Natural killer cell (primary cell): ENCODE measurements around the gene NCEH1. TPM values are rescaled to one million over a fixed set of nuclear protein-coding genes. Genes with fewer than 3 reads are reported as not detected.
"Not testable (repeated sequence)": the region's sequence is repeated elsewhere in the genome, so short reads cannot be mapped to it uniquely, and the experiment has no call there.

Experiments used
- ATAC-seq, 3 donors: fragments of 150-1000 bp in 2 of 3; fragments of 200-7000 bp in 1 of 3; cut with Tn5 transposase; 1 replicate in 1 of 3; 2 replicates in 2 of 3; pipeline ENCODE4 v1.10.0; 2021; ENCODE audit warnings: mild to moderate bottlenecking in 2 of 3, moderate library complexity in 2 of 3
- DNase-seq, 2 donors: peaks; one replicate each; pipeline versions ENCODE4 v3.0.0 to v3.0.0-alpha.2; 2013 to 2021; ENCODE audit warnings: mixed read lengths in 1 of 2
- H3K27ac ChIP-seq: one replicate; pipeline ENCODE4 v1.5.1; 2013; ENCODE audit warnings: mild to moderate bottlenecking, low read length
- H3K27me3 ChIP-seq: one replicate; pipeline ENCODE4 v1.6.1; 2013; ENCODE audit warnings: low read length; ENCODE audit not compliant: control insufficient read depth, insufficient read depth
- H3K36me3 ChIP-seq: one replicate; pipeline ENCODE4 v1.6.1; 2013; ENCODE audit warnings: low read length; ENCODE audit not compliant: control insufficient read depth, insufficient read depth
- H3K4me1 ChIP-seq: one replicate; pipeline ENCODE4 v1.6.1; 2013; ENCODE audit warnings: low read length; ENCODE audit not compliant: control insufficient read depth, insufficient read depth
- H3K4me3 ChIP-seq: one replicate; pipeline ENCODE4 v1.5.1; 2013; ENCODE audit warnings: low read length
- H3K9me3 ChIP-seq: one replicate; pipeline ENCODE4 v1.6.1; 2013; ENCODE audit warnings: low read length; ENCODE audit not compliant: control insufficient read depth, insufficient read depth
- H3K27ac Mint-ChIP-seq, 2 donors: one replicate each; pipeline ENCODE4 v1.8.0; 2022; ENCODE audit warnings: mild to moderate bottlenecking in 2 of 2, mixed read lengths in 2 of 2, moderate library complexity in 1 of 2
- H3K27me3 Mint-ChIP-seq, 2 donors: one replicate each; pipeline ENCODE4 v1.8.0; 2022; ENCODE audit warnings: low read depth in 2 of 2, mixed read lengths in 2 of 2
- H3K36me3 Mint-ChIP-seq: one replicate; pipeline ENCODE4 v1.8.0; 2022; ENCODE audit warnings: mixed read lengths
- H3K4me1 Mint-ChIP-seq, 2 donors: one replicate each; pipeline ENCODE4 v1.8.0; 2022; ENCODE audit warnings: mixed read lengths in 2 of 2
- H3K4me3 Mint-ChIP-seq: one replicate; pipeline ENCODE4 v1.8.0; 2022; ENCODE audit warnings: mild to moderate bottlenecking, moderate library complexity, mixed read lengths
- H3K9me3 Mint-ChIP-seq, 2 donors: one replicate each; pipeline ENCODE4 v1.8.0; 2022; ENCODE audit warnings: mixed read lengths in 2 of 2
- CTCF ChIP-seq: fragments of 200-600 bp; IDR thresholded peaks from one replicate; pipeline ENCODE4 v1.8.0; 2022; ENCODE audit warnings: antibody characterized with exemption
- WGBS: methylation state at CpG from one replicate; pipeline ENCODE4 v1.1.7; 2013; ENCODE audit warnings: missing lambda C conversion rate; ENCODE audit not compliant: insufficient coverage; 5-methylcytosine and 5-hydroxymethylcytosine counted together
- intact Hi-C: fragments of 100-400 bp; cut with micrococcal nuclease; formaldehyde crosslinking; loops from one replicate; pipeline ENCODE4 v1.14.2; 2022
- total RNA-seq, 4 donors: library from RNA; stranded (reverse); fragments of 120-200 nt in 1 of 4; gene quantifications; one replicate each; pipeline versions ENCODE4 v1.2.3 to v1.2.4, GENCODE V29; 2013 to 2022

Gene NCEH1
- total RNA-seq, 3 donors from 2014 or later (not counting 1 experiment from before 2014, with no cell fraction given), result 3.5 to 6.8 (median 5.3) TPM

GRCh38 chr3:172735014-172735413, 24.1 kb upstream of the NCEH1 start:
- H3K27ac ChIP-seq, result no peak overlapping the region
- TF ChIP-seq CTCF, result no peak
- no peaks in the 10 kb centered on the region for H3K4me1 Mint-ChIP-seq
- peaks cover 8 to 9% of the 10 kb centered on the region in 2 donors for H3K27me3 Mint-ChIP-seq
- DNase-seq, result no peak
- no peaks in the 10 kb centered on the region for H3K27me3 ChIP-seq
- no peak overlapping the region for H3K27ac Mint-ChIP-seq
- ATAC-seq, result no peak
- H3K36me3 ChIP-seq, result no peaks in the 10 kb centered on the region
- no peaks in the 10 kb centered on the region for H3K9me3 Mint-ChIP-seq
- H3K4me3 Mint-ChIP-seq, result no peak overlapping the region
- H3K9me3 ChIP-seq, result no peaks in the 10 kb centered on the region
- intact Hi-C loops, result no loop called here
- WGBS, result 100% methylated on average over 1 of the region's 2 CpGs
- no peaks in the 10 kb centered on the region for H3K36me3 Mint-ChIP-seq
- H3K4me1 ChIP-seq, result no peaks in the 10 kb centered on the region
- no peak overlapping the region for H3K4me3 ChIP-seq

- no peak overlapping the region for H3K27ac Mint-ChIP-seq
- WGBS, result 85% methylated on average over 1 of the region's 1 CpG
- Histone ChIP-seq H3K4me1 (no peaks in the 10 kb centered on the region), H3K9me3 (no peaks in the 10 kb centered on the region), H3K4me3 (no peak overlapping the region), H3K27ac (no peak overlapping the region), H3K27me3 (no peaks in the 10 kb centered on the region), H3K36me3 (no peaks in the 10 kb centered on the region)
- H3K9me3 Mint-ChIP-seq, result peaks cover 4 to 6% of the 10 kb centered on the region in 2 donors
- intact Hi-C loops, result no loop called here
- no peak for TF ChIP-seq CTCF
- no peak overlapping the region for H3K4me3 Mint-ChIP-seq
- ATAC-seq (no peak), DNase-seq (no peak)
- H3K36me3 Mint-ChIP-seq, result peaks cover 7% of the 10 kb centered on the region
- peaks cover 7 to 10% of the 10 kb centered on the region in 2 donors for H3K27me3 Mint-ChIP-seq
- no peaks in the 10 kb centered on the region for H3K4me1 Mint-ChIP-seq
Measured at GRCh38 chr3:172726380-172726779, 15.5 kb upstream of the NCEH1 start.

- H3K27me3 ChIP-seq, H3K4me3 Mint-ChIP-seq, H3K9me3 ChIP-seq, H3K4me1 Mint-ChIP-seq, DNase-seq, H3K36me3 Mint-ChIP-seq, H3K4me1 ChIP-seq, ATAC-seq, intact Hi-C loops, H3K36me3 ChIP-seq, H3K9me3 Mint-ChIP-seq, H3K4me3 ChIP-seq, H3K27ac Mint-ChIP-seq, H3K27ac ChIP-seq: not testable (repeated sequence)
- 85% methylated on average over 8 of the region's 8 CpGs for WGBS
- H3K27me3 Mint-ChIP-seq, result peaks cover 11 to 14% of the 10 kb centered on the region in 2 donors
Measured at GRCh38 chr3:172722536-172723040, 11.7 kb upstream of the NCEH1 start.

GRCh38 chr3:172717493-172718088, 6.7 kb upstream of the NCEH1 start:
- Histone ChIP-seq H3K4me3 (no peak overlapping the region), H3K27ac (no peak overlapping the region), H3K4me1 (no peaks in the 10 kb centered on the region), H3K36me3 (no peaks in the 10 kb centered on the region), H3K27me3 (no peaks in the 10 kb centered on the region), H3K9me3 (no peaks in the 10 kb centered on the region)
- Mint-ChIP-seq H3K27me3 (peaks cover 7% of the 10 kb centered on the region in 2 donors), H3K4me3 (no peak overlapping the region), H3K4me1 (no peaks in the 10 kb centered on the region), H3K27ac (no peak overlapping the region), H3K9me3 (peaks cover 0 to 6% of the 10 kb centered on the region in 2 donors), H3K36me3 (no peaks in the 10 kb centered on the region)
- ATAC-seq, result peak in 1 of 3 donors; percentile 46
- intact Hi-C loops, result no loop called here
- DNase-seq, result peak in 1 of 2 donors; percentile 39
- TF ChIP-seq CTCF, result no peak
- 88% methylated on average over 2 of the region's 4 CpGs for WGBS
